OCI-M2 (cell line): ENCODE results near the gene GRID1.

Source experiments
- DNase-seq: peaks from one replicate; lab custom pipeline; 2025; ENCODE audit not compliant: unreplicated experiment; lab: John Stamatoyannopoulos, UW

Gene GRID1

GRCh38 chr10:85599081-85599480, 767.5 kb downstream of the GRID1 start:
- DNase-seq = no peak

GRCh38 chr10:85598646-85599045, 767.9 kb downstream of the GRID1 start:
- DNase-seq = no peak

GRCh38 chr10:85597006-85597405, 769.6 kb downstream of the GRID1 start:
- no peak for DNase-seq

- no peak for DNase-seq
Measured at GRCh38 chr10:85596389-85596788, 770.2 kb downstream of the GRID1 start.

- DNase-seq = no peak
Measured at GRCh38 chr10:85594239-85594638, 772.4 kb downstream of the GRID1 start.

- DNase-seq = no peak
Measured at GRCh38 chr10:85593226-85593772, 773.3 kb downstream of the GRID1 start.

GRCh38 chr10:85581371-85581770, 785.2 kb downstream of the GRID1 start:
- no peak for DNase-seq

GRCh38 chr10:85580585-85580984, 786.0 kb downstream of the GRID1 start:
- no peak for DNase-seq

GRCh38 chr10:85578860-85579259, 787.7 kb downstream of the GRID1 start:
- DNase-seq = no peak

- no peak for DNase-seq
Measured at GRCh38 chr10:85575441-85575840, 791.2 kb downstream of the GRID1 start.

- DNase-seq = no peak
Measured at GRCh38 chr10:85570871-85571270, 795.7 kb downstream of the GRID1 start.

GRCh38 chr10:85565381-85565780, 801.2 kb downstream of the GRID1 start:
- no peak for DNase-seq

- DNase-seq = no peak
Measured at GRCh38 chr10:85558533-85558932, 808.1 kb downstream of the GRID1 start.

GRCh38 chr10:85557706-85558105, 808.9 kb downstream of the GRID1 start:
- no peak for DNase-seq

- DNase-seq = no peak
Measured at GRCh38 chr10:85557077-85557476, 809.5 kb downstream of the GRID1 start.
